ENCODE data around the gene CCDC146.
"Not testable (repeated sequence)": the region's sequence is repeated elsewhere in the genome, so short reads cannot be mapped to it uniquely, and the experiment has no call there.

The CCDC146 gene

DNA sequence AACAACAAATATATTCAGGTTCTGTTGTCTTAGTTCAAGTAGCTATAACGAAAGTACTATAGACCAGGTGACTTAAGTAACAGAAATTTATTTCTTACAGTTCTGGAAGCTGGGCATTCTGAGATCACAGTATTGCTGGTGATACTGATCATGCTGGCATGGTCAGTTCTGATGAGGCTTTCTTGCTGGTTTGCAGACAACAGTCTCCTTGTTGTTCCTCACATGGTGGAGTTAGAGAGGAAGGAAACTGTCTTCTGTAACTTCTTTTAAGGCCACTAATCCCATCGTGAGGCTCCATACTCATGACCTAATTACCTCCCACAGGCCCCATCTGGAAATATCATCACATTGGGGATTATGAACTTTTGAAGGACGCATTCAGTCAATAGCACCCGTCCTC lies 17.9 kb downstream of the CCDC146 start:
- FAIRE-seq; DNase-seq (ENCODE audit: insufficient read length, low spot score): not testable (repeated sequence)

- DNase-seq (ENCODE audit: insufficient read length, low spot score); FAIRE-seq: not testable (repeated sequence)
Observed at GRCh38 chr7:77152232-77152631, 29.8 kb downstream of the CCDC146 start.

DNA sequence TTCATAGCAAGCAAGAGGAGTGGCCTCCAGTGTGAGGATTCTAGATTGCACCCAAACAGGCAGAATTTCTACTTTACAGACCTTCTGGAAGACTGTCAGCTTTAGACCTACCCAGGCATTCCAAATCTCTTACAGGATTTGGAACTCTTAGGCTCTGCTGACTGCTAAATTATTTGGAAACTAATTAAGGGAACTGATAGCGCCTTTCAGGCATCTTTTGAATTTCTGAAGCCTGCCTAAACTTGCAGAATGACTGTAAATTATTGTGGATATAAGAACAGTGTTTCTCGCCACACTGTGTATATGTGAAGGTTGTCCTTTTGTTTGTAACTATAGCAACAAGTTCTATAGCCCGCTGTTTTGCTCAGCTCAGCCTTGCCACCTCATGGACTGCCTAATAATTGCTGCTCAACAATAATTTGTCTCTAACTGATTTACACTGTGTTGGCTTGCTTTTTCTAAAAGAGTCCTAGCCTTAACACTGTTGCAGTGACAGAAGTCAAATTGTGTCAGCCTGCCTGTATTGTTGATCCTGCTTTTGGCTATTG lies 32.6 kb downstream of the CCDC146 start:
- FAIRE-seq; DNase-seq (ENCODE audit: insufficient read length, low spot score): not testable (repeated sequence)

- not testable (repeated sequence) for DNase-seq (ENCODE audit: insufficient read length, low spot score); FAIRE-seq
Observed at GRCh38 chr7:77155601-77156377, 33.4 kb downstream of the CCDC146 start.

DNA sequence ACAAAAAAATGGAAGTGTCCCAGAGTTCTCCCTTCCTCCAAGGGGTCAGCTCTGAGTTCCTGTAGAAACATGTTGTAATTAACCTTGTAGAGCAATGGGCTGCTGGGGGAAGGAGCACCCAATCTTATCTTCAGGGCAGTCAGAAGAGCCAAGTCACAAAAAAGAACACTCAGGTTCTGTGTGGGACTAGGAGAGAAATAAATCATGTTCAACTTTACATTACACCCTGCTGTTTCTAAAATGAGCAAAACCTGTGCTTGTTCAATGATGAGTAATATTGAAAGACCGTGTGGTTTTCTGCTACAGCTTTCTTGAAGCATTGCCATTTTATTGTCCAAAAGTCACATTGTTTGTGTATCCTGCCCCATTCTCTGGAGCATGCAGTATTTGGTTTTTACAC lies 34.6 kb downstream of the CCDC146 start:
- DNase-seq (ENCODE audit: insufficient read length, low spot score); FAIRE-seq: not testable (repeated sequence)

GRCh38 chr7:77157446-77157845 lies 35.0 kb downstream of the CCDC146 start:
- no peak for DNase-seq (ENCODE audit: insufficient read length, low spot score)
- no peak for FAIRE-seq

- not testable (repeated sequence) for DNase-seq (ENCODE audit: insufficient read length, low spot score); FAIRE-seq
Observed at GRCh38 chr7:77171073-77171472, 48.7 kb downstream of the CCDC146 start.

GRCh38 chr7:77172437-77173172 lies 50.2 kb downstream of the CCDC146 start:
- not testable (repeated sequence) for DNase-seq (ENCODE audit: insufficient read length, low spot score); FAIRE-seq

- not testable (repeated sequence) for DNase-seq (ENCODE audit: insufficient read length, low spot score); FAIRE-seq
Observed at GRCh38 chr7:77174418-77174817, 52.0 kb downstream of the CCDC146 start.

GRCh38 chr7:77175274-77175800 lies 52.9 kb downstream of the CCDC146 start:
- not testable (repeated sequence) for FAIRE-seq; DNase-seq (ENCODE audit: insufficient read length, low spot score)

DNA sequence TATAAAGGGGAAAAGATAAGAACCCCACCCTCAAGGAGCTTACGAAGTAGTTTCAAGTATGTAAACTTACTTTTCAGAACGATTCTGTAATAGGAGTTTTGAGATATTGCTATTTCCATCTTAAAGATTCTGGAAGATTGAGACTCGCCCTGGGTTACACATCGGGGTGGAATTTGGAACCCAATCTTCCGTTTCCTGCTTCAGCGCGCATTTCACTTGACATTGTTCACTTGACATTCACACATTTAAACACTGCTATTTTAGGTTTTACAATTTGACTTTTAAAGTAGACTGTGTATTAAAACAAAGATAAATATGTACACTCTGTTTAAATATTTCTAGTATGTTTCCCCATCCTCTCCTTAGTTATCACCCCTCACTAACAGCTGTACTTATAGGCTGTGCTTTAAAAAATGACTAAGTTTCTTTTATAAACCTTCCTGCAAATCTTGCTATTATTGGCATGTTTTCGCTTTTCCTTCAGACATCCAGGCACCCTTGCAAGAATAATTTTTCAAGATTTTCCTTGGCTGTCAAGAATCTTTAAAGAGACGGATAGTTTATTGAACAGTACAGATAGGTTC lies 55.0 kb downstream of the CCDC146 start:
- not testable (repeated sequence) for DNase-seq (ENCODE audit: insufficient read length, low spot score); FAIRE-seq

- FAIRE-seq; DNase-seq (ENCODE audit: insufficient read length, low spot score): not testable (repeated sequence)
Observed at GRCh38 chr7:77178024-77178423, 55.6 kb downstream of the CCDC146 start.

GRCh38 chr7:77181015-77181595 lies 58.7 kb downstream of the CCDC146 start:
- DNase-seq (ENCODE audit: insufficient read length, low spot score) (no peak), FAIRE-seq (no peak)

DNA sequence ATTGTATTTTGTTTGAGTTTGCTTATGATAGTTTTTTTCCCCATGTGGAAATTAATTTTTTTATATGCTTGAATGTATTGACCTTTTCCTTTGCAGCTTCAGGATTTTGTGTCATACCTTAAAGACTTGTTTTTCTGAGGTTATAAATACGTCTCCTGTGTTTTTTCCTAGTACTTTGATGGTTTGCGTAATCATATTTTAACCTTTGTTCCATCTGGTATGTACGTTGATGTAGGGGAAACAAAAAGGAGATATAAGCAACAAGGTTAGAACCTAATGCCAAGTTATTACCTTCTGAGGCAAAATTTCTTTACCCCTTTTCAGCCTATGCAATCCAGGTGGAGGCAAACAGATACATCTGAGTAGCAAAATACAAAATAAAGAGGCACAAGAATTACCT lies 59.3 kb downstream of the CCDC146 start:
- no peak for FAIRE-seq
- DNase-seq (ENCODE audit: insufficient read length, low spot score): no peak

DNA sequence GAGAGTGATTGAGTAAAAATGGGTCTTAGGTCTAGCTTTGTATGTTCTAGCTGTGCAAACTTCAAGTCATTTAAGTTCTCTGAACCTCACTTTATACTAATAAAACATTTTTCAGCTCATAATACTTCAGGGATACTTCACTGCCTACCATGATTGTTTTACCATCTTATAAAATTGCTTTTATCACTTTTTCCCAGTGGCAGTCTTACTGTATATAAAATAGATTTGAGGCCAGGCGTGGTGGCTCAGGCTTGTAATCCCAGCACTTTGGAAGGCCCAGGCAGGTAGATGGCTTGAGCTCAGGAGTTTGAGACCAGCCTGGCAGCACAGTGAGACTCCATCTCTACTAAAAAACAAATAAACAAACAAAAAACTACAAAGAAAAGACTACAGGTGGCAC lies 59.8 kb downstream of the CCDC146 start:
- DNase-seq (ENCODE audit: insufficient read length, low spot score) (no peak), FAIRE-seq (no peak)

GRCh38 chr7:77184463-77184862 lies 62.0 kb downstream of the CCDC146 start:
- DNase-seq (ENCODE audit: insufficient read length, low spot score) (no peak), FAIRE-seq (no peak)

GRCh38 chr7:77184990-77185389 lies 62.6 kb downstream of the CCDC146 start:
- FAIRE-seq (no peak), DNase-seq (ENCODE audit: insufficient read length, low spot score) (no peak)

- DNase-seq (ENCODE audit: insufficient read length, low spot score): no peak
- no peak for FAIRE-seq
Observed at GRCh38 chr7:77185866-77186265, 63.5 kb downstream of the CCDC146 start.

- FAIRE-seq (no peak), DNase-seq (ENCODE audit: insufficient read length, low spot score) (no peak)
Observed at GRCh38 chr7:77188731-77189437, 66.5 kb downstream of the CCDC146 start.

- FAIRE-seq (no peak), DNase-seq (ENCODE audit: insufficient read length, low spot score) (no peak)
Observed at GRCh38 chr7:77197141-77197540, 74.7 kb downstream of the CCDC146 start.

Measured in HTR-8/SVneo (cell line).